Measurements from ENCODE around the gene RNU2-1.
"Not testable (repeated sequence)": the region's sequence is repeated elsewhere in the genome, so short reads cannot be mapped to it uniquely, and the experiment has no call there.

Gene RNU2-1

GRCh38 chr17:43233877-43234276, at the start of gene RNU2-1:
Gene RNU2-1, minus strand, starts transcription at chr17:43233977.
- DNase-seq = not testable (repeated sequence)

DNA sequence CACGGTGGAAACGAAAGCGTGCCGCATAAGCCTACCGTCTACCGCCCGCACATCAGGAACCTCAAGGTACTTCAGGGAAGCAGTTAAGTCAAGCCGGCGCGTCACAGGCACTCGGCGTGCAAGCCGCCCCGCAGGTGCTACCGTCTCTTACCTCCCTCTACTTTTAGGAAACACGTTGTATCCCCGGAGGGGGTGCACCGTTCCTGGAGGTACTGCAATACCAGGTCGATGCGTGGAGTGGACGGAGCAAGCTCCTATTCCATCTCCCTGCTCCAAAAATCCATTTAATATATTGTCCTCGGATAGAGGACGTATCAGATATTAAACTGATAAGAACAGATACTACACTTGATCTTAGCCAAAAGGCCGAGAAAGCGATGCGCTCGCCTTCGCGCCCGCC, 39.1 kb upstream of the RNU2-1 start:
- DNase-seq = not testable (repeated sequence)

- DNase-seq = not testable (repeated sequence)
Observed at GRCh38 chr17:43272483-43272882, 38.7 kb upstream of the RNU2-1 start.

DNA sequence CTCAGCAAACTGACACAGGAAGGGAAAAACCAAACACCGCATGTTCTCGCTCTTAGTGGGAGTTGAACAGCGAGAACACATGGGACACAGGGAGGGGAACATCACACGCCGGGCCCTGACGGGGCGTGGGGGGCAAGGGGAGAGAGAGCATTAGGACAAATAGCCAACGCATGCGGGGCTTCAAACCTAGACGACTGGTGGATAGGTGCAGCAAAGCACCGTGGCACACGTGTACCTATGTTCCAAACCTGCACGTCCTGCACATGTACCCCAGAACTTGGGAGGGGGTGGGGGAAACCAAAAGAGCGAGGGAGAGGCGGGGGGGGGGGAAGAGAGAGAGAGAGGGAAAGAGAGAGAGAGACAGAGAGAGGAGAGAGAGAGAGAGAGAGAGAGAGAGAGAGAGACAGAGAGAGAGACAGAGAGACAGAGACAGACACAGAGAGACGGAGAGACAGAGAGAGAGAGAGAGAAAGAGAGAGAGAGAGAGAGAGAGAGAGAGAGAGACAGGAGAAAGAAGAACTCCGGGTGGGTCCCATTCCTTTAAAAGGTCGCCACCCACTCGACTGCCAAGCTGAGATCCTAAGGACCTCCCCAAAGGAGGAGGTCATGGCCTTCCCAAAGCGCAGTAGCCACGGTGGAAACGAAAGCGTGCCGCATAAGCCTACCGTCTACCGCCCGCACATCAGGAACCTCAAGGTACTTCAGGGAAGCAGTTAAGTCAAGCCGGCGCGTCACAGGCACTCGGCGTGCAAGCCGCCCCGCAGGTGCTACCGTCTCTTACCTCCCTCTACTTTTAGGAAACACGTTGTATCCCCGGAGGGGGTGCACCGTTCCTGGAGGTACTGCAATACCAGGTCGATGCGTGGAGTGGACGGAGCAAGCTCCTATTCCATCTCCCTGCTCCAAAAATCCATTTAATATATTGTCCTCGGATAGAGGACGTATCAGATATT, 37.1 kb upstream of the RNU2-1 start:
- not testable (repeated sequence) for DNase-seq

DNA sequence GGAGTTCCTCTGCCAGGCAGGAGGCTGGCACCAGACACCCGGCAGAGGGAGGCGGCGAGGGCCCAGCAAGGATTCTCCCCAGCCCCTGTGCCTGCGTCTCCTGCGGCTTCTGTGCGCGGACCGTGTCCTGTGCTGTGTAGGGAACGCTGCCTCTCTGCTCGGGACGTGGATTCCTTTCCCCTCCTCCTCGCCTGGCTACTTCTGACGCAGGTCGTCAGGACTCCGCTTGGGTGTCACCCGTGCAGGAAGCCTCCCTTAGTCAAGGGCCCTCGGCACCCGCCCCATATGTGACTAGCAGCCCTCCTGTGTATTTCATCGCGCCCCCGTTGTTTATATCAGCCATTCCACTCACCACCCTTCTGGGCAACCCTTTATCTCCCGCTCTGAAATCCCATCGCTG, 12.7 kb upstream of the RNU2-1 start:
- not testable (repeated sequence) for DNase-seq

- not testable (repeated sequence) for DNase-seq
Observed at GRCh38 chr17:43240596-43241352, 7.0 kb upstream of the RNU2-1 start.

GRCh38 chr17:43239597-43239996, 5.8 kb upstream of the RNU2-1 start:
- not testable (repeated sequence) for DNase-seq

DNA sequence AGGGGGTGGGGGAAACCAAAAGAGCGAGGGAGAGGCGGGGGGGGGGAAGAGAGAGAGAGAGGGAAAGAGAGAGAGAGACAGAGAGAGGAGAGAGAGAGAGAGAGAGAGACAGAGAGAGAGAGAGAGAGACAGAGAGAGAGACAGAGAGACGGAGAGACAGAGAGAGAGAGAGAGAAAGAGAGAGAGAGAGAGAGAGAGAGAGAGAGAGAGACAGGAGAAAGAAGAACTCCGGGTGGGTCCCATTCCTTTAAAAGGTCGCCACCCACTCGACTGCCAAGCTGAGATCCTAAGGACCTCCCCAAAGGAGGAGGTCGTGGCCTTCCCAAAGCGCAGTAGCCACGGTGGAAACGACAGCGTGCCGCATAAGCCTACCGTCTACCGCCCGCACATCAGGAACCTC, 514 bp downstream of the RNU2-1 start:
- DNase-seq = not testable (repeated sequence)

DNA sequence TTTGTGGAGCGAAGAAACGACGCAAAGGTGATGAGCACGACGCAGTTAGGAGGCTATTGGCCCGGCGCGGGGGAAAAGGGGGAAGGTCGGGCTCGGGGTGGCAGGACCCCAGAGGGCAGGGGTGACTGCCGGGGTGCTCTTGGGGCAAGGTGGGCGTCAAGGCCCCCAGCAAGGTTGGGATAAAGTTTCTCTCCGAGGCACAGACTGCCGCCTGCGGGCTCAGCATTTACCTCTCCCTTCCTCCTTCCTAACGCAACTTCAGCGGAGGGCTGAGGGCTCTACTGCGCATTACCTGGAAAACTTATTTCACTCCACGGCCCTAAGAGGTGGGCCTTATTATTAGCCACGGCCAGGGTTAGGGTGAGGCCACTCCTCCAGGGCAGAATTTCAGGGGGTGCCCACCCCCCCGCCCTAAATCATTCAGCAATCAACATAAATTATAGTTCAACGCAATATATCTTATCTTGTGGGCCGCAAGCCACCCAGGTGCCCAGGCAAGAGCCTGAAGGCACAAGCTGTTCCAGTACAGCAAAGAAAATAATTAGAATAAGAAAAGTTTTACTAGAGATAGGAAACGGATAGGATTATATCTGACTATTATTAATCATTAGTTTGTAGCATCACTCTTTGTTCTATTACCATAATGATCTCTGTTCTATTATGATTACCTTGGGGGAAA, 1.6 kb downstream of the RNU2-1 start:
- not testable (repeated sequence) for DNase-seq

DNA sequence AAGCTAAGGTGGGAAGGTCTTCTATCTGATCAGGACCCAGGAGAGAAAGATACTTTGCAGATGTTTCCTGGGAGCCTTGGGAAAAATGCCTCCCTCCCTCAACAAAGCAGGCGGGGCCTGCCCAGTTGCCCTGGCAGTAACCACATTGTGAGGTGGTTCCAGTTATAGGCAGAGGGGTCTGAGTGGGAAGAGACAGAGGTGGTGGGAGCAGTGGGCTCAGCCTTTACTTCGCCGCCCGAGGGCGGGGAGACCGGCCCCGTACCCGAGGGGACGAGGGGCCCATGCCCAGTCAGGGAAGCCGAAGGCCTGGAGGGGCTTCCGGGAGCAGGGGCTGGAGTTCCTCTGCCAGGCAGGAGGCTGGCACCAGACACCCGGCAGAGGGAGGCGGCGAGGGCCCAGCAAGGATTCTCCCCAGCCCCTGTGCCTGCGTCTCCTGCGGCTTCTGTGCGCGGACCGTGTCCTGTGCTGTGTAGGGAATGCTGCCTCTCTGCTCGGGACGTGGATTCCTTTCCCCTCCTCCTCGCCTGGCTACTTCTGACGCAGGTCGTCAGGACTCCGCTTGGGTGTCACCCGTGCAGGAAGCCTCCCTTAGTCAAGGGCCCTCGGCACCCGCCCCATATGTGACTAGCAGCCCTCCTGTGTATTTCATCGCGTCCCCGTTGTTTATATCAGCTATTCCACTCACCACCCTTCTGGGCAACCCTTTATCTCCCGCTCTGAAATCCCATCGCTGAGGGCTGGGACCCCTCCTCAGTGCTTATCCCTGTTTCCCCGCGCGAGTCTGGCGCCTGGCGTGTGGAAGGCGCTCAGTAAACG, 2.4 kb downstream of the RNU2-1 start:
- not testable (repeated sequence) for DNase-seq

GRCh38 chr17:43228020-43228782, 5.6 kb downstream of the RNU2-1 start, which contains the start of gene CCDC200:
Gene CCDC200, minus strand, starts transcription at chr17:43228623. Its CDS starts 69 bp downstream, at chr17:43228554.
- not testable (repeated sequence) for DNase-seq

- no peak for DNase-seq
Observed at GRCh38 chr17:43226393-43226792, 7.4 kb downstream of the RNU2-1 start.

GRCh38 chr17:43224146-43224705, 9.6 kb downstream of the RNU2-1 start:
- DNase-seq = no peak

DNA sequence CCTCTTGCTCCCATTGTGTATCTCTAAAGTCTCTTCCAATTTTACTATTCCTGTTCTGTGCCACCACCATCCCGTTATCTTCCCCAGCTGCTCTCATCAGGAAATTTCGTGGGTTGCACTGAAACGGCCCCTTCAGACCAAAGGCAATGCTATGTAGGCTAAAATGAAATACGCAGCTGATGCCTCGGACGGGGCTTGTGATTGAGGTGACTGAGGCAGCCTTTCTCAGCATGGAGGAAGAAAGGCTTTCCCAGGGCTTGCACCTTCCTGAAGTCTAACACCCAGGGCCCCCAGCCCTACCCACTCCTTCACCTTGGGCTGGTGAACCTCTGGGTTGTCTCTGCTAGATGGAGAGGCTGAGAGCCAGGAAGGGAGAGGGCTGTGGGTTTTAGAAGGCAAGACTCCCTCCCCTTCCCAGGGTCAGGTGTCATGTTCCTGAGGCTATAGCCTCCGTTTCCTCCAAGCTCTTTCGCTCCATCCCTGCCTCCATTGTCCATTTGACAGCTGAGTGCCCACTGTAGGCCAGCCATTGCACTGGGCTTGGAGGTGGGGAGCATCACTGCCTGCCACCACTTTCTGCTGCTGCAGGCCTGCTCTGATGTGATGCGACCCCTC, 13.2 kb downstream of the RNU2-1 start:
- DNase-seq = no peak

GRCh38 chr17:43219746-43220380, 13.9 kb downstream of the RNU2-1 start:
- DNase-seq = no peak

- DNase-seq = no peak
Observed at GRCh38 chr17:43219001-43219400, 14.8 kb downstream of the RNU2-1 start.

DNA sequence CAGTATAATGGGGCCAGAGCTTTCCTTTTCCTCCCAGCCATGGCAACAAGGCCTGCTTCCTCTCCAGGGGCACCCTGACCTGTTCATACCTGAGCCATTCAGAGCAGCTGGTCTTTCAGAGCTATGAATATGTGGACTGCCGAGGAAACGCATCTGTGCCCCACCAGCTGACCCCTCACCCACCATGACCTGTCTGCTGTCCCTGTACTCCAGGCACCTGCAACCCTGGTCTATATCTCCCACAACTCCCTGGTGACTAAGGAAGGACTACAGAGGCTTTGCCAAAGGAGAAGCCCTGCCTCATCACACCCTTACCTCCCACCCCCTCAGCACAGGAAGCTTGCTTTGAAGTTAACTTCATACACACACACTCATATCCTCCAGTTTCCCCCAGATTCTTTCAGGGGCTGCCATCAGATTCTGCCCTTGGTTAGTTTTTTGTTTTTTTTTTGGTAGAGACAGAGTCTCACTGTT, 16.1 kb downstream of the RNU2-1 start:
- no peak for DNase-seq

DNA sequence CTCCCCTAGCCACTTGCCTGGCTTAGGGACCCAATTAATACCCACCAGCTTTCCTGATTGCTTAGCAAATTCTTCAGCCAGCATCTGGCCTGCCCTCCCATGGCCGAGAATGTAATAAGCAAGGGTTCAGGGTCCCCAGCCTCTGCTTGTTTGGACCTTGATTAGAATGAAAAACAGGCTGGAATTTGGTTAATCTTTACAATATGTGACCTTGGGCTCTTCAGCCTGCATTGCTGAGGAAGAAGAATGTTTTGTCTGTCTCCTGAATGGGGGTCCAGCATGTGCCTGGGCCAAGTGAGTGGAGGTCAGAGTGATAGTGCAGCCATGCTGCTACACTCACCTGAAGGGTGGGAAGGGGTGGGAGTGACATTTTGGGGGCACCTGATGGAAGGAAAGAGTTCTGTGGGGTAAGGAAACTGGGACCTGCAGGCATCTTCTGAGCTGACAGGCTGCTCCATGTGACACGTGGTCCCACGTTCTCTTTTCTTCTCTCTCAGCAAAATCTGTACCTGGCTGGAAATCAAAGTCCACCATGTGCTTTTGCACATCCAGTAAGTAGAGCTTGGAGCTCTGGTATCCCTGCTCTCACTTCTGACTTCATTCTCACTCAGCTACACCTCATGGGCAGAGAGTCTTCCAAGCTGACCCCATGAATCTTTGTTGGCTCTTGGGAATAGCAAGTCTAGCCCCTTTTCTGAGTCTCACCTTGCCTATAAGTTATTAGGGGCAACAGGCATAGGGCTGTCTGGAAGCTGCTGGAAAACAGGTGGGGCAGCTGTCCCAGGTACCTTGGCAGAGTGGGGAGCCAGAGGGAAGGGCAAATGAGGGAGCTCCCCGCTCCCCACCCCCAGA, 16.8 kb downstream of the RNU2-1 start:
- no peak for DNase-seq

- no peak for DNase-seq
Observed at GRCh38 chr17:43216369-43216761, 17.4 kb downstream of the RNU2-1 start.

All from NCI-H524 (cell line).